IPS DF 4.7 (cell line): ENCODE data around the gene ETS1.

ENCODE experiments used
- DNase-seq: peaks from one replicate; pipeline ENCODE4 v3.0.0-alpha.2; 2013; ENCODE audit warnings: low spot score; ENCODE audit errors: extremely low read depth

Gene ETS1

DNA sequence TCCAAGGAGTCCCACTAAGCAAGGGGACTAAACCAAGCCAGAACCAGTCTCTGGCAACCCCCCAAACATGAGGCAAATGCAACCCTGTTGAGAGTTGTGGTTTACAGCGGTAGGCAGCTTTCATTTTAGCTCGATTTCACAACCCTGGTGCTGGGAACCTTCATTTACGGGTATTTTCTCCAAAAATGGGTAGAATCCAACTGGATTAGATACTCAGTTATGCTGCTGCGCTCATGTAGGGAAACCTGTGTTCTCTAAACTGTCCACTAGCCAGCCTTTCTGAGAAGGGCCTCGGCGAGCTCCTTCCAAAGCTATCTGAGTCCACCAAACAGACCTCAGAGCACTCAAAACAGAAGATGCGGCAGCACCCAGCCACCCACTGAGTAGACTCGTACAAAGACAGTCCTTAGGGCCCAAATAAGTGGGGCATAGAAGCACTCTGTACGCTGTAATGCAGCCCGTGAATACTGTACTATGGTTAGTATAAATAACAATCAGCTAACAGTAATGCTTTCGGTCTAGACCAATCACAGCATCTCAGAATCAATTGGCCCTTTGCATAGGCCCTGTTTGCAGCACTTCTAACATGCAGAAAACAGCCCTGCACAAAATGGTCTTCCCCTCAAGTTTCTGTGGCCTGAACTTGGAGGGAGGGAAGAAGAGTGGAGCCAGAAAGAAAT is 104.7 kb downstream of the ETS1 start:
- DNase-seq: no peak

DNA sequence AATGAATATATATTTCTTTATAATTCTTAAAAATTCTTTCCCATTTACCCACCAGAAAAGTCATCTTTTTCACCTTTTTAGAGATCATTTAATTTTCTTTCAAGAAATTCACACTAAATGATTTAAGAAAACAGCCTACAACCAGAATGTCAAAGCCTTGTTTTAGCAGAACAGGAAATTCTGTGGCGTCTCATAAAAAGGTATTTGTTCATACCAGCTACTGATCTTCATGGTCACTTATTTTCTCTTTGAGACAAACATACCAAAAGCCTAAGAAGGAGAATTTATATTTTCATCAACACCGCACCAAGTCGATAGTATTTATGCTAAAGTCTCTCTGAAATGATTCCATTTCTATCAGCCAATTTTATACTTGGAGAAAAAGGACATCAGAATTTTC is 105.3 kb downstream of the ETS1 start:
- DNase-seq: no peak

DNA sequence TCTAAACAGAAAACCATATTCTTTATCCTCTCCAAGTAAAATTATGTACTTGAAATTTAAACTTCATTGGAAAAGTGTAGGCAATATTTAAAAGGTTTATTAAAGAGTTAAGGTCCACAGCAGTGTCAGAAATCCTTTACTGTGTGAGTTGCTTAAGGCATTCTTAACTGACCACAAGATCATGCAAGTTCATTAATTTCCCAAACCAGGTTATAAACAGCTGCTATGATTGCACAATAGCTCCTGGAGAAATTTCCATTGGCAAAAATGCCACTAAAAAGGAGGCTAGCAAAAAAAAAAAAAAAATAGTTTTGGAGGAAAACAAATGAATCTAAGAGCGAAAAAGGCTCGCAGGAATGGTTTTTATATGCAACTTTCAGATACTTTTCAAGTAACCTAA is 106.2 kb downstream of the ETS1 start:
- no peak for DNase-seq

DNA sequence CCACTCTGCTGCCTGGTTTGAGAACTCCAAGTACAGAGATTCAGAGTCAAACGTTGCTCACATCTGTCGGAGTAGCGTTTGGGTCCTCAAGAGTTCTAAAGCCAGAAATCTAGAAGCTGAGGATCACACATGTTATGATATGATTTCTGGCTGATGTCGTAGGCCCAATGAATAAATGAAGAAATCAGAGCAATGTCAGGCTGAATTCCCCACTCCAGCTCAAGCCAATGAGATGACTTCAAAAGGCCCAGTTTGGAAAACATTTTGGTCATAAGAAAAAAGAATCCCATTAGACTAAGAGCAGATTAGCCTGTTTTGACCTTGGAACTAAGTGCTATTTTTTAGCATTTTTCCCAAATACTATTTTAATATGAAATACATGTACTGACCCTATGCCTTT is 106.7 kb downstream of the ETS1 start:
- no peak for DNase-seq

DNA sequence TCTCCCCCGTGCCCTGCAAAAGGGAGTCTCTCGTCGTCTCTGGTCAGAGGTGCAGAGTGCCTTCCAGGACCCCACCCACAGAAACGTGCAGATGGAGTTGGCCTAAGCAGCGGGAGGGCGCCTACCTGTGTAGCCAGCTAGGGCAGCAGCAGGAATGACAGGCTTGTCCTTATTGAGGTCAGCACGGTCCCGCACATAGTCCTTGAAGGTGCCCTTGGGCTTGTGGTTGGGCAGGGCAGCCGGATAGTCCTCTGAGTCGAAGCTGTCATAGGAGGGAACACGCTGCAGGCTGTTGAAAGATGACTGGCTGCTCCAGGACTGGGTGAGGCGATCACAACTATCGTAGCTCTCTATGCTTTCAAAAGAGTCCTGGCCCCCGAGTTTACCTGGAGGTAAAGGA is 107.3 kb downstream of the ETS1 start:
- DNase-seq: no peak

DNA sequence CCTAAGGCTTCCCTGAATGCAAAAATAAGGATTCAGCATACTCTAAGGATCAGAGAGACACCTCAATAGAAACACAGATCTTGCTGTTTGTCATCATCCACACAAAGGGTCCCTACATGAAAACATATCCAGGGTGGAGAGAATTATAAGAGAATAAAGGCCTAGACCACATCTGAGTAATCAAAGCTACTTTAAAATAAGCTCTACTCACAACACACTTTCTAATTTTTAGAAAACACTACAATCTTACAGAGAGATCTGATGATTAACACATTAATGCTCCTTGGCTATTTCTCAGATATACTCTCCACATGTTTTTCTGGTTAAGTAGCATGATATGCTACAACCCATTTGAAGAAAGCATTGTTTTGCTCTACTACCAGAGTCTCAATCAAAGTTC is 108.2 kb downstream of the ETS1 start:
- no peak for DNase-seq

DNA sequence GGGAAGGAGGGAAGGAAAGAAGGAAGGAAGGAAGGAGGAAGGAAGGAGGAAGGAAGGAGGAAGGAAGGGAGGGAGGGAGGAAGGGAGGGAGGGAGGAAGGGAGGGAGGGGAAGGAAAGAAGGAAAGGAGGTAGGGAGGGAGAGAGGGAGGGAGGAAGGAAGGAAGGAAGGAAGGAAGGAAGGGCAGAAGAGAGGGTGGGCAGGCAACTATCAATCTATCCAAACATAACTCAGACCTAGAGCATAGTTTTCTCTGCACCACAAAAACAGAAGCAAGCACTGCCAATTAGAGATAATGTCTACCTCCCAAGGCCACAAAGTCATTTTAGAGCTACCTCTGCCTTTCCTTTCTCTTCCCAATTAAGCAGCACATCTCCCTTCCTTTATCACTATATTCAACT is 109.1 kb downstream of the ETS1 start:
- DNase-seq: no peak

DNA sequence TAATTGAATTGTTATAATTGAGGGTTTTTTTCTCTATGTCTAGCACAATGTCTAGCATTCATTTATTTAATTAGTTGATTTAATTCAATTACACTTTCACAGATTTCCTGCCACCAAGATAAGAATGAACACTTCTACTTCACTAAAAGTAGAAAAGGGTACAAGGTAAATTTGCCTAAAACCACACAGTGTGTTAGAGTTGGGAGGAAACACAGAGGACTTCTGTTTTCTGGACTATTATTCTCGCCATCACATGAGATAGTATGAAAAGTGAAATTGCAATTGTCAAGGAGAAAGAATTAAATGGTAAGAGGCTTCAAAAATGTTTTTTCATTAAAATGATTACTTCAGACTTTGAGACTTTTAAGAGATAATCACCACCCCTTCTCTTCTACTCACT is 109.5 kb downstream of the ETS1 start:
- no peak for DNase-seq

DNA sequence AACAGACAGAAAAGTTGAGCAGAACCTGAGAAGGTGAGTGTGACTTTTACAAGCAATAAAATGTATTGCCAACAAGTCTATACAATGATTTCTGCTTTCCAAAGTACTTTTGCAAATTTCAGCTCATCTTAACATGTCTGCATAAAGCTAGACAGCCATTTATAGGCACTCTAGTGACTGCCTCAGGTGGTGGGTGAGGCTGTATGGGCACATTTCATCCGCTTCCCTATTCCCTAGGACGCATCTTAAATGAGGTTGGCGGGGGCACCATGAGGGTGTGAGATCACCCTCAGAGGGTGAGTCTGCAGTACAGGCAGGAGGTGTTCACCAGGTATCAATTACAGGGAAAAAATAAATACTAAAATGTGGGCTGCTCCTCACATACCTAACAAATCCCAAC is 110.1 kb downstream of the ETS1 start:
- DNase-seq: no peak

DNA sequence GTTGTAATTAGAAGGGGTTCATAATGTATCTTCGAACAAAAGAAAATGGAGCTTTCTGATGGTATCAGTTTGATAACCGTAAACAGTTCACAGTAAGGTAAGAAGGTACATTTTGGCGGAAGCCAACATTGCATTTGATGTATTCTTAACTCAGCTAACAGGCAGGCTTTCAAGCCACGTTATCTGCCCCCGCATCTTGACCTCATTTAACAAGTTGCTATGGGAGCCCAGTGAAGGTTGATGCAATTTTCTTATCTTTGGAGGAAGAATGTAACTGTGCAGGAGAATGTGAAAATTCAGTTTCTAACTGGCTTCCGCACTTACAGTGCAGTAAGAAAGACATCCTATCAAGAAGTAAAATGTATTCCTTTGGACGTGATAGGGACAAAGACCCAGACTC is 110.6 kb downstream of the ETS1 start:
- no peak for DNase-seq

DNA sequence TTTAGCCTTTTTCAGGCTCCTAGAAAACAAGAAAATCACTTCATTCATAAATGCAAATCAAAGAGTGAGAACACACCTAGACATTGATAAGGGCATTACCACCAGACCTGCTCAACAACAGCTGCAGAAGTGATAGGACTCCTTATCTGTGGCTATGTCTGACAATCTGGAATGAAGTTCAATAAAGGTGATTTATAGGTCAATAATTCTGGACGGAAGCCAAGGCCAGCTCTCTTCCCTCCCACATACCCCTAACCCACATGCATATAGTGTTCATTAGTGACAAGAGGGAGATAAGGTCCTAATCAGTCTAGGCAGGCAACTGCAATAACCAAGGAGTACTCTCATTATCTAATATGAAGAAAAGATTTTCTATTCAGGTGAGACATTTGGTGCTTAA is 111.3 kb downstream of the ETS1 start:
- no peak for DNase-seq

DNA sequence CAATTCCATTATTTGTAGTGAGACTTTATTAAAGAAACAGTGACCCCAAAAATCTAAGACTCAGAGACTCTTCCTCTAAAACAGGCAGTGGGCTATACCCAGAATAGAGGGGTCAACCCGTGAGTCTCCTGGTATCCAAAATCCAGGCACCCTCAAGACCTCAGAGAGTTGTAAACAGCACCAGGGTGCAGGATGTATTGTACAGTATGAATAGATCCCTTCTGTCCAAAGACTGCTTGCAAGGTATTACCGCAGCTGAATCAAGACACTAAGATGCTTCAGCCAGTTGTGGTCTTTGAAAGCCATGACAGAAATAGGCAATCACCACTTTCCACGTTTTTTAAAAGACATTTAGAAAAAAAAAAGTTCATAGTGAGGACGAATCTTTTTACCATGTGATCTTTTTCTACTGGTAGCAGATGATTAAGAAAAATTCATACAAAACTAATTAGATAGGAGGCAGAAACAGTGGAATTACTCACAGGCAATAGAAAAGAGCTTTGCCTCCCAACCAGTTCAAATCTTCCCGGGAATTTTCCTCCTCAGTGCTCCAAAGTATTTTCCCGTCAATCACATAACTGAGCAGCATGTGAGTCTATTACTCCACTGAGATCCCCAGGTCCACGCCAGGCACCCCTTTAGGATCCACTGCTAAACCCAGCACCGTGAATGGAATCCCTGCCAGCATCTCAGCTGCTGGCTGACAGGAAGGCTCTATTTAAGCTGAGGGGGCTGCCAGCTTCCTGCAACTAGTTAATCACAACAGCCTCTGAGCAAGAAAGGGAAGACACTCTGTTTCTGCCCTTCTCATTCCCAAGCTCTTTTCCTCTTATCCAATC is 113.1 kb downstream of the ETS1 start:
- no peak for DNase-seq

DNA sequence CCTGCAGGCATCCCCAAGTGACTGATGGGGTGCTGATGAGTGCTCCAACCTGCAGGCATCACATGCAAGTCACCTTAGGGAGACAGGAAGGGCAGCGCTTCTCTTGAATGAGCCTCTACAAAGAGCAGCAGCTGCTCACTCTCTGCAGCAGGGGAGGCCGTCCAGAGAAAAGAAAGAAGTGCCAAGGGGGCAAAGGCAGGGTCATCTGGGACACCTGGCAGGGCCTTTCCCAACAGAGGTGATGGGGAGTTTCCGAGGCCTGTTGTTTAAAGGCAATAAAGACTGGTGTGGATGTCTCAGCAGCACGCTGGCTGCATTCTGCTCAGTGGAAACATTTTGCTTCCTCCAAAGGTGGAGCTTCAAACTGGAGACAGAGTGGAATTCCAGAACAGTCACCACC is 113.7 kb downstream of the ETS1 start:
- no peak for DNase-seq

DNA sequence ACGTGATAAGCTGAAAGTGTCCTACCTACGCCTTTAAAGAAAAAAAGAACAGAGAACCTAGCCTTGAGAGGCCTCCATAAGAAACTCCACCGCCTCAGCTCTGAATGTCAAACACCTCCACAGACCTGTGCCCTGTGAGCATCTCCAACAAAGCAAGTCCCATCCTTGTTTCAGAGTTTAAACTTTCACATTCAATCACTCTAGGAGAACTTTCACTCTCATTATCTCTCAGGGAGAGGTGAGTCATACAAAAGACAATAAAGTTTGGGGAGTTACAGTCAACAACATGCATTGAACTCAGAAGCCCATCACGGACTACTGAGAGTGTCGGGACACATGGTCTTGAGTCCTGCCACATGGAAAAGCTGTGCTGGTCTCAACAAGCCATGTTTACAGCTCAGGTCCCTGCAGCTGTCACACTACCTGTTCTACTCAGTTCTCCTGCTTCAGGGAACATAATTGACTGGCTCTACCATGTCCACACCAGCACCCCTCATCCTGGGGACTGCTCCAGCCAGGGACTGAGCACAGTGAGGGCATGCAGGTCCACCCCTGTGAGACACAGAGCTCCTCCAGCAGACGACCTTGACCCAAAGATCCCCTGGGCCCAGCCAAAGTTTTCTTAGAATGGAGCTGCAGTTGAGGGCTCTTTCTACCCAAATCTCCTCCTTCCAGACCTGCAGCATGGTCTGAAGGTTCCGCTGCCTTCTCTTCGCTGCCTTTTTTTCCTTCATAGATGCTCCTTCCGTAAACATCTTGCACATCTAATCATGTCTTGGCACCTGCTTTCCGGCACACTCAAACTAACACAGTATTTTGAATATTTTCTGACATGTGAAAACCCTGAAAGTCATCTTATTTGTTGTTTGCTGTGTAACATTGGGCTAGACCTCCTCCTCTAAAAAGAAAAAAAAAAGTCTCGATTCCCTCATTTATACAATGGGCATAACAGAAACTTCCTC is 114.9 kb downstream of the ETS1 start:
- DNase-seq: no peak

DNA sequence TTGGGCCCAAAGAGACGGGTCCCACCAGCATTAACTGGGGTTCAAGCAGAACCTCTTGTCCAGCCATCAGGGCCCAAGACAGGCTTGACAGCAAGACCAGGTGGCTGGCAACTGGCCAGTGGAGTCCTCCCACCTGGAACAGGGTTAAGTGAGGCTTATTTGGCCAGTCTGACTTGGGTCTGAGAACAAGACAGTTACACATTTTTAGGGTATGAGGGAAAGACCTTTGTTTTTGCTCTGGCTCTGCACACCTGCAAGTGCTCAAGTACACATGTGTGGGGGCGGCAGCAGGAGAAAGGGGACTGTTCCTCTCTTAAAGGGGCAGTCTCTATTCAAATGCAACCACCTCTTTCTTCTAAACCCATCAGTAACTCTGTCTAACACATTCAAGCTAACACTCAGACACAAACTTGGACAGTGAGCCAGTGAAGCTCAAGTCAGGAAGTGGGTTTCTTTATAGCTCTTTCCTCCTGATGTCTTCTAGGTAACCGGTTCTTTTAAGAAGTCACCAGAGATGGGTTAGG is 116.2 kb downstream of the ETS1 start:
- DNase-seq: no peak

DNA sequence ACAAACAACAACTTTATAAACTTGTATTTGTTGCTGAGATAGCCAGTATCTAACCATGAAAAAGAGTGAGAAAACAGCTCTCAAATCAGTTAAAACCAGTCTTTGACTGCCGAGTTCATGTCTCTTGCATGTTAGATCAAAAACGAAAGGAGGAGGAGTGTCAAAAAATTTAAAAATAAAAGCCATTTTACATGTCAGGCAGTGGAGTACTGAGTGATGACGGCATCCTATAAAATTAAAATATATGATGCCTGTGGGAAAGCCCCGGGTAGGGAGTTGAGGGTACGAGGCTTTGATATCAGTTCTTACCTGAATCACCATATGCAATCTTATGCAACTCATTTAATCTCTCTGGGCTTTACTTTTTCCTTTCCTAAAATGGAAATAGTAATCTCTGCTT is 117.3 kb downstream of the ETS1 start:
- no peak for DNase-seq

DNA sequence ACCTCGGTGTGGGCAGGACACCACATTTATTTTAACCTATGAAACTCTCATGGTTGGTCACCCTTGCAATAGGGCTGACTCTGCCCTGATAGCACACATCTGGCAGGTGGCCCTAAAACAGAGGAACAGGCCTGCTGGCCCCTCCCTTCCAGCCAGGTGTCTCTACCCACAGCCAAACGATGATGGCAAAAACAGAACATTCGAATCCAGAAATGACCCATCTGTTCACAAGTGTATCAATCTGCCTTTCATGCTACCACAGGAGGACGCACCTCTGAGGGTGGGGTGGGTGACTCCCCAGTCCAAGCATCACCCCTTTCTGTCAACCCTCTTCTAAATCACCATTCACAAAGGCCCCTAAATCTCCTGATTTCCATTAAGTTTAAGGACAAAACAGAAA is 118.1 kb downstream of the ETS1 start:
- no peak for DNase-seq

DNA sequence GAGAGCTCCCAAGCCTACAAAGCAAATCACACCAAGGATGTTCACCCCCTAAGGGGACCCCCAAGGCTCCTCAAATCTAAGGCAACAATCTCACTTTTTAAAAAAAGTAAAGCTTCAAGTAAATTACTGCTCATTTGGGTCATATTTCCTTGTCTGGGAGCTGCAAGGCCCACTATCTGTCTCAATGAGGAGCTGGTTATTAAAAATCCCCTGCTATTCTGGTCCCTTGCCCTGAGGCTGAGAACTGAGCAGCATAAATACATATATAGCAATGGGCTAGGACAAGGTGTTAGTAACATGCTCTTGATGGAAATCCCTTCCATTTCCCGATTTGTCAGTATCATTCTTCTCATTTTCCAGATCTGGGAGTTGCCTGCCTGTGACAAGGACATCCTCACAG is 119.2 kb downstream of the ETS1 start:
- no peak for DNase-seq

DNA sequence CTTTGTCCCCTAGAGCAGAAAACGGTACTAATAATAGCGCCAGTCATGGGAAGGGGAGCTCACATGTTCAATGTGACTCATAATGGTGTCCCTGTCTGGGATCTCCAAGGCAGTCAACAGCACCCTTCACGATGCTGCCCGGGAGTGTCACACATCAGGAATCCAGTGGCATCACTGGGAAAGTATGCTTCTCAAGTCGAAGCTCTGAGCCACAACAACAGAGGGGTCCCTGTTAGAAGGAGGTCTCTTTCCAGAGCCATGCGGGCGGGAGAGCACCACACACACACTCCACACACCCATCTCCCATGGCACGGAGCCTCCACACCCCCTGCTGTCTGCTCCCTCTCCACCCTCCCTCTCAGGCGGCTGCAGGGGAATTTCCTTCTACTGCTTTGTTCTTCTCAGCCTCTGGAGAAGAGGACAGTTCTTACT is 119.7 kb downstream of the ETS1 start:
- no peak for DNase-seq

DNA sequence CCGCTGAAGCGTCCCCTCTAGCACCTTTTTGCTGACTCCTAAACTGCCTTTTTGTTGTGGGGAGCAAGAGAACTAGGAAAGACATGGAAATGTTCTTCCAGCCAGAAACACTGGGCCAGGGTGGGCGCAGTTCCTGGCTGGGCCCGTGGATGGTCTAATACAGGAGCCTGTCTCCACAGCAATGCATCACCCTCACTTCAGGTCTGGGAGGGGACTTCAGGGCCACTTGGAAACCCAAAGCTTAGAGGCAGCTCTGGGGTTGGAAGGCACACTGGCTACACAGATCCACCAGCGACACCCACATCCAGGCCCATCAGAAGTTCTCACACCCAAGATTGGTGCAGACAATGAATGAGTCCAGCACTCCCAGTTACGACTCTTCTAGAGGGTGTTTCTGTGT is 120.3 kb downstream of the ETS1 start:
- no peak for DNase-seq

DNA sequence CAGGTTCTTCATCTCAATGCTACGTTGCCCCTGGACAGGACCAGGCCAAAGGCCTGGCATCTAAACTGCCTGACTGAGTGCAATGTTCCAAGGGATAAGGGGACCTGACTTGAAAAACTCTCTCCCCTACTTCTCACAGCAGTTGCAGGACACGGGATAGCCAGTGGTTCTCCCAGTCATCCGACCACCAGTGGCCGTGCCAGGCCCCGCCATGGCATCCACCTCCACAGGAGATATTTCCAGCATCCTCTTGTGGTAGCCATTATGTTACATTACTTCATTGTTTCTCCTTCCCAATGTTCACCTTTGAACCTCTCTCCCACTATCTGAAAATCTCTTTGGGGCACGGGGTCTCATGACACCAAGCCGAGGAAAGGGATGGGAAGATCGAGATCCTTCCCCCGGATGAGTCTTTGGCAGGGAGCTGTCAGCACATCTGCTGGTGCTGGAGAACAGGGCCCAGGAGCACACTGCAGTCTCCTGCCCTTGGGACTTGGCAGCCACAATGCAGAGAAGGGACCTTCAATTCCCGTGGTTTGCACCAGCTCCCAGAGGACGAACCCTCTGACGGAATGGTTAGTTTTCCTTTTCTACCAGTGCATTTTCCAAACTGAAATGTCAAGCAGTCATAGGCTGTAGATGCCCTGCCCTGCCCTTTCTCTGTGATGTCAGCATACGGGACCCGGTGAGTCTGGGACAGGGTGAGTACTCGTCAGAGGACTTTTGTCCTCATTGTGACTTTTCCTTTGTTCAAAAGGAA is 121.2 kb downstream of the ETS1 start:
- DNase-seq: no peak
